GM12878 (cell line): Measurements from ENCODE around the gene KRT222.

Source experiments
- NKRF ChIP-seq: fragments of 450-650 bp; conservative IDR thresholded peaks from 2 replicates; pipeline ENCODE4 v1.6.1; 2017; ENCODE audit warnings: mild to moderate bottlenecking, moderate library complexity
- REST ChIP-seq: IDR thresholded peaks from 2 replicates; pipeline ENCODE4 v1.6.1; 2012; ENCODE audit warnings: mild to moderate bottlenecking, low read depth, low read length
- ZNF217 ChIP-seq: fragments of 450-650 bp; IDR thresholded peaks from 2 replicates; pipeline ENCODE4 v1.6.1; 2017; ENCODE audit warnings: antibody characterized with exemption, mild to moderate bottlenecking

- TF ChIP-seq ZNF217 = peak; percentile 45
- 0 out of 2 replicates have a peak, but pooled peaks have one; percentile 32 for TF ChIP-seq NKRF
- TF ChIP-seq REST = no peak
Measured at GRCh38 chr17:40615068-40615840, 49.7 kb downstream of the KRT222 start.
